ENCODE results near the gene KIAA0319L. TPM values are rescaled to one million over a fixed set of nuclear protein-coding genes. Genes with fewer than 3 reads are reported as not detected.

KIAA0319L gene
- total RNA-seq, 1 donor = 63.0 TPM

DNA sequence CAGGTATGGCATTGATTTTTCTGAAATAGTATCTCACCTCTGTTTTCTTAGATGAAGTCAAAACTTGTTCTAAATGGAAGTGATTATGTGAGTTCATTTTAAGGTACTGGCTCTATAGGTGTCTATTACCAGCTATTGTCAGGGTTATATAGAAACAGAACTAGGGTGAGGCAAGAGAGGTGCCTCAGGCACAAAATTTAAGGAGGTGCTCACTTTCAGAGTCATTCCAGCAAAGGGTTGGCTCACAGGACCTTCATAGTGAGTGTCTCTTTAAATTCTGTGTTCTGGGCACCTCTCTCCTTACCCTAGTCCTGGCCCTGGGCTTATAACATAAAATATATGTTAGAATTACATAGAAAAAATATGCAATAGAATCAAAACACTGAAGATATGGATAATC is 49.3 kb downstream of the KIAA0319L start:
- no peak overlapping the region for H3K4me3 ChIP-seq (ENCODE audit: low read depth, low read length)
- TF ChIP-seq, protein P1, sequence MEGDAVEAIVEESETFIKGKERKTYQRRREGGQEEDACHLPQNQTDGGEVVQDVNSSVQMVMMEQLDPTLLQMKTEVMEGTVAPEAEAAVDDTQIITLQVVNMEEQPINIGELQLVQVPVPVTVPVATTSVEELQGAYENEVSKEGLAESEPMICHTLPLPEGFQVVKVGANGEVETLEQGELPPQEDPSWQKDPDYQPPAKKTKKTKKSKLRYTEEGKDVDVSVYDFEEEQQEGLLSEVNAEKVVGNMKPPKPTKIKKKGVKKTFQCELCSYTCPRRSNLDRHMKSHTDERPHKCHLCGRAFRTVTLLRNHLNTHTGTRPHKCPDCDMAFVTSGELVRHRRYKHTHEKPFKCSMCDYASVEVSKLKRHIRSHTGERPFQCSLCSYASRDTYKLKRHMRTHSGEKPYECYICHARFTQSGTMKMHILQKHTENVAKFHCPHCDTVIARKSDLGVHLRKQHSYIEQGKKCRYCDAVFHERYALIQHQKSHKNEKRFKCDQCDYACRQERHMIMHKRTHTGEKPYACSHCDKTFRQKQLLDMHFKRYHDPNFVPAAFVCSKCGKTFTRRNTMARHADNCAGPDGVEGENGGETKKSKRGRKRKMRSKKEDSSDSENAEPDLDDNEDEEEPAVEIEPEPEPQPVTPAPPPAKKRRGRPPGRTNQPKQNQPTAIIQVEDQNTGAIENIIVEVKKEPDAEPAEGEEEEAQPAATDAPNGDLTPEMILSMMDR (IDR thresholded peaks at IDR 0.05; ENCODE audit: insufficient read depth, low read depth, low read length) = no peak
- no peak for DNase-seq (ENCODE audit: low read depth)

DNA sequence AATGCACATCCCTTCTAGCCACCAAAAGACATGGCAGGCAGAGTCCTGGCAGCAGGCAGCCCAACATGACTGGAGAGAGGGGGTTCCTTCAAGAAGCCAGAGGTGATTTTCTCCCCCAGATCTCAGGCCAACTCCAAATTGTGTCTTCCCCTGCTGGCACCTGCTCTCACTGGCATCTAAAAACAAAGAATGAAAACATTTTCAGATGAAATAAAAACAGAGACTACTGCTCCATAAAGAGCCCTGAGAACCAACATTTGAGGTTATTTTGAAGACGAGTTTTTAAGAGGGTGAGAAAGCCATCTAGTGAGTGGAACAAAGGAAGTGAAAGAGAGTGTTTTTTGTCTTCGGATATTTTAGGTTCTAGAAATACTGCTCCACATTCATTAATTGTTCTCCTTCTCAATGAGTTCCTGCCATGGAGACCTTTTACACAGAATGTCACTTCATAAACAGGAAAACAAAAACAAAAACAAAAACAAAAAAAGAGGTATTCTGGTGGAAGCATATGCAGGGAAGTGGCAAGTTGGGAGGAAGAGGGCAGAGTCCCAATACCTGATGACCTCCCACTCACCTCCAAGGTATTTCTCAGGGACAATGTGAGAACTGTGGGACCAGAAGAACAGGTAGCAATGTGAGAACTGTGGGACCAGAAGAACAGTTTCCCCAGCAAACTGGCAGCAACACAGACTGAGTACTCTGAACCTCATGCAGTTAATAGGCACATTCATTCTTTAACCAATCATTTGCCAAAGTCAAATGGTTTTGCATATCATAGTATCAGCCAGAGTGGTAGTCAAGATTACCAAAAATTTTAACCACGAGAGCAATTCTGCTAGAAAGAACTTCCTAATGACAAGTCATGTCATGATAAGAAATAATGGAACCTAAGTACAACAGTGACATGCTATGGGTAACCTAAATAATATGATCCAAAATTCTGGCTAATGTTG is 50.0 kb downstream of the KIAA0319L start:
- no peak for DNase-seq (ENCODE audit: low read depth)
- no peak overlapping the region for H3K4me3 ChIP-seq (ENCODE audit: low read depth, low read length)

DNA sequence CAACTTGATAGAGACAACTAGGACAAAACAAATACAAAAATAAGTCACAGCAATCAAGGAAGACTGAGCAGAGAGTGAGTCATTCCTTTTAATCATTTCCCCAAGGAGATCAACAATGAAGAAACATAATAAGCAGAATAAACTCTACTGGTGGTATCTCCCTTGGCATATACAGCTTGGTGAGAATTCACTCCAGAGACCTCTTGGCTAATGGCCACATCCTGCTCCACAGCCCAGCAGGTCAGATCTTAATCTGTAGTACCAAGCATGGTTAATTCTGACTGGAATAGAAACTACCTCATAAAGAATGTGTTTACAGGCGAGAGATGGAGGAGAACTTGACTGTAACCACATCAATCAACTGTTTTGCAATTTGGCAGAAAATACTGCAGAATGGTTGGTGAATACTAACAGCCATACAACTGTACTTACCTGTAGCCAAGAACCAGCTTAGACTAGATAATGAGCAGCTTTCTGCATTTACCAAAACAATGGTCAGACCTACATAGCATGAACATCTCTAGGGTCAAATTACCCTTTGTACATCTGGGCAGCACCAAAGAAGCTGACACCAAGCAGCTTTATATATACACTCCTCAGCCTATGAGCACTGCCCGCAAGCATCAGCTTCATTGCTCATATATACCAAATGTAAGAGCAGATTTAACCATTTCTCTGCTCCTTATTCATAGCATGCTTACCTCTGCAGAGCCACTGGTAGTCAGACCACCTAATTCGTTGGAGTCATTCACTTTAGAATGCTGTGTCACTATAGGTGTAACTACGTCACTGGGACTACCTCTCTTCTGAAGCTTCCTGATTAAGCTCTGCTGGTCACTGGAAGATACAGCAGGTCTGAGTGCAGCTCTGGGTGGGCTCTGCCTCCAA is 51.0 kb downstream of the KIAA0319L start:
- peak; percentile 89 for DNase-seq (ENCODE audit: low read depth)
- H3K4me3 ChIP-seq (ENCODE audit: low read depth, low read length) = no peak overlapping the region
- TF ChIP-seq, protein P1 (IDR thresholded peaks at IDR 0.05; ENCODE audit: insufficient read depth, low read depth, low read length) = no peak

More for the DNA sequence above, 50.0 kb downstream of the KIAA0319L start:
- TF ChIP-seq, protein P1 (IDR thresholded peaks at IDR 0.05; ENCODE audit: insufficient read depth, low read depth, low read length) = no peak

DNA sequence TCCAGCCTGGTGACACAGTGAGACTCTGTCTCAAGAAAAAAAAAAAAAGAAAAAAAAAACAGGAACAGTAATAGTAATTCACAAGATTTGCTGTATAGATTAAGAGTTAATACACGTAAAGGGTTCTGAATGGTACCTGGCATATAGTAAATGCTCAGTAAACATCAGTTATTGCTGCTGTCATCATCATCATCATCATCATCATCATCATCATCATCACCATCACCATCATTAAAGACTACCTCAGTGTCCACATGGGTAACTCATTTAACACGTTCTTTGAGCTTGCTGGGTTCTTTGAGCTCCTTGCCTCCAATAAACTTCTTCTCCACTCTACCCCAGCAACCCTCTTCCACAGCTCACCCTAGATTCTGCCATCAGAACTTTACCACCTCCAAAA is 55.0 kb downstream of the KIAA0319L start:
- TF ChIP-seq, protein P1 (IDR thresholded peaks at IDR 0.05; ENCODE audit: insufficient read depth, low read depth, low read length) = no peak
- DNase-seq (ENCODE audit: low read depth) = no peak
- no peak overlapping the region for H3K4me3 ChIP-seq (ENCODE audit: low read depth, low read length)

DNA sequence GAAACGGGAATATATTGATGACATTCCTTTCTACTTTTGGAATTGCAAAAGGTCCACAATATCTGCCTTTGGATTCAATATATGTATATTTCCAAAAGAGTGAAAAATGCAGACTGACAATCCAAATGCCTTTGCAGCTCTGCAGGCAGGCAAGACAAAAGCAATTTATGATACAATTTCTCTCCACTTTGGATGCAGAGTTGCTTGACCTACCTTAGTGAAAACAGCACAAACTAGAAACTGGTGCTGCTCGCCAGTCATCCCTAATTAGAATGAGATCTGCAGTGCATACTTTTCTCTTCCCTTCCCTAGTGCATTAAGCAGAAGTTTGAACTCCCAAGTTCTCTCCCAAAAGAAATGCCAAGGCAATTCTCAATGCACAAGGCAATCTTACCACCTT is 56.8 kb downstream of the KIAA0319L start:
- H3K4me3 ChIP-seq (ENCODE audit: low read depth, low read length) = no peak overlapping the region
- no peak for DNase-seq (ENCODE audit: low read depth)
- TF ChIP-seq, protein P1 (IDR thresholded peaks at IDR 0.05; ENCODE audit: insufficient read depth, low read depth, low read length) = no peak

DNA sequence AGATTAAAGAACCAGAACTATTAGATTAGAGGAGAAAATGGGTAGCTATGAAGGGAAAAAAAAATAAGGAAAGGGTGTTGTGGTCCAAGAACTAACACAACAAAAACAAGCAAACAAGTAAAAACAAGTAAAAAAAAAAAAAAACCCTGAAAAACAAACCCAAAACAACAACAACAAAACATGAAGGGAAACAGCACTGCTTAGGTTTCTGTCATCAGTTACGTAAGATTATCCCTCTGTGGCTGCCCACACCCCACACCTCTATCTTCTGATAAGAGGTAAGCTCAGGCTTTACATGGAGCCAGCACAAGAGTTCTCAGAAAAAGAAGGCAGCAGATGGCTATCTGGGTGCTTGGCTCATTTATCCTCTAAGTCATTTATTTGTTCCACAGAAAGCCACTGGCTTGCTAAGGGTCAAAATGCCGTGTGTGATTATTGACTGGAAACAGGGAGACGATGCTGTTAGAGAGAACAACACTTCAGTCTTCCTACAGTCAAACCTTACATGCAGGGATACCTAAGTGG is 57.5 kb downstream of the KIAA0319L start:
- no peak overlapping the region for H3K4me3 ChIP-seq (ENCODE audit: low read depth, low read length)
- TF ChIP-seq, protein P1 (IDR thresholded peaks at IDR 0.05; ENCODE audit: insufficient read depth, low read depth, low read length) = no peak
- DNase-seq (ENCODE audit: low read depth) = peak; percentile 67

Measured in fibroblast of villous mesenchyme (primary cell).